GM12878 (cell line): Measurements from ENCODE around the gene SEC31A. TPM values are rescaled to one million over a fixed set of nuclear protein-coding genes. Genes with fewer than 3 reads are reported as not detected.
A peak's percentile ranks its signal among the peaks of the same experiment; 100 is the strongest.

ENCODE experiments used
- CBFB ChIP-seq: IDR thresholded peaks from 2 replicates; pipeline ENCODE4 v1.6.1; 2016; ENCODE audit warnings: antibody characterized with exemption, low read depth
- CHD4 ChIP-seq: fragments of 200-600 bp; sonication (generic); IDR thresholded peaks from 2 replicates; pipeline ENCODE4 v1.6.1; 2016; ENCODE audit warnings: mild to moderate bottlenecking
- CTCF ChIP-seq, 3 experiments: IDR thresholded peaks in 2 of 3; conservative IDR thresholded peaks in 1 of 3; 2 replicates each; pipeline ENCODE4 v1.5.1; 2011; ENCODE audit warnings: low read depth in 3 of 3, low read length in 3 of 3, mild to moderate bottlenecking in 3 of 3, control low read depth in 2 of 3, moderate library complexity in 2 of 3, inconsistent platforms in 1 of 3, mixed read lengths in 1 of 3; ENCODE audit not compliant: control insufficient read depth in 2 of 3, insufficient read depth in 1 of 3; ENCODE audit errors: extremely low read depth in 1 of 3
- DPF2 ChIP-seq: fragments of 450-650 bp; IDR thresholded peaks from 2 replicates; pipeline ENCODE4 v1.6.1; 2017; ENCODE audit warnings: mild to moderate bottlenecking
- IRF3 ChIP-seq: fragments of 450-650 bp; IDR thresholded peaks from 2 replicates; pipeline ENCODE4 v1.6.1; 2014; ENCODE audit warnings: mild to moderate bottlenecking
- MXI1 ChIP-seq: fragments of 150-350 bp; IDR thresholded peaks from 2 replicates; pipeline ENCODE4 v1.6.1; 2011; ENCODE audit warnings: low read depth, mild to moderate bottlenecking, inconsistent platforms, low read length, improper control_type of control experiment
- PKNOX1 ChIP-seq: fragments of 450-650 bp; IDR thresholded peaks from 2 replicates; pipeline ENCODE4 v1.6.1; 2016; ENCODE audit warnings: mild to moderate bottlenecking
- RB1 ChIP-seq: fragments of 450-650 bp; formaldehyde crosslinking; IDR thresholded peaks from 2 replicates; pipeline ENCODE4 v1.6.1; 2017; ENCODE audit warnings: mild to moderate bottlenecking, borderline replicate concordance
- RCOR1 ChIP-seq: conservative IDR thresholded peaks from 2 replicates; pipeline ENCODE4 v1.6.1; 2012; ENCODE audit warnings: low read depth, low read length, improper control_type of control experiment
- SIX5 ChIP-seq: IDR thresholded peaks from 2 replicates; pipeline ENCODE4 v1.6.1; 2011; ENCODE audit warnings: mild to moderate bottlenecking, low read depth, low read length, moderate library complexity; ENCODE audit not compliant: severe bottlenecking
- SMARCA5 ChIP-seq: fragments of 450-650 bp; IDR thresholded peaks from 2 replicates; pipeline ENCODE4 v1.6.1; 2017; ENCODE audit warnings: mild to moderate bottlenecking
- SMC3 ChIP-seq: IDR thresholded peaks from 2 replicates; pipeline ENCODE4 v1.6.1; 2011; ENCODE audit warnings: low read length, improper control_type of control experiment, borderline replicate concordance
- SREBF1 ChIP-seq: IDR thresholded peaks from 2 replicates; pipeline ENCODE4 v1.6.1; 2012; ENCODE audit warnings: mild to moderate bottlenecking, low read length
- STAT1 ChIP-seq: fragments of 450-650 bp; conservative IDR thresholded peaks from 2 replicates; pipeline ENCODE4 v1.6.1; 2014; ENCODE audit warnings: antibody characterized with exemption, mild to moderate bottlenecking
- TCF12 ChIP-seq: IDR thresholded peaks from 2 replicates; pipeline ENCODE4 v1.6.1; 2011; ENCODE audit warnings: low read depth, mild to moderate bottlenecking, low read length
- ZBTB4 ChIP-seq: fragments of 450-650 bp; formaldehyde crosslinking; IDR thresholded peaks from 2 replicates; pipeline ENCODE4 v1.4.0; 2022; ENCODE audit warnings: mild to moderate bottlenecking, moderate library complexity
- ZNF274 ChIP-seq: IDR thresholded peaks from one replicate; pipeline ENCODE4 v1.8.0; 2011; ENCODE audit not compliant: insufficient read length, insufficient read depth
- ZNF384 ChIP-seq: IDR thresholded peaks from 2 replicates; pipeline ENCODE4 v1.6.1; 2012; ENCODE audit warnings: low read depth, mild to moderate bottlenecking, low read length, improper control_type of control experiment, borderline replicate concordance
- polyA plus RNA-seq, 11 experiments: library from polyadenylated mRNA; depleted of rRNA in 4 of 11; unstranded in 6 of 11; stranded (reverse) in 5 of 11; fragments of >200 nt; fragmentation: Nextera tagmentation in 4 of 11; fragmentation: Illumina TruSeq in 1 of 11; extraction: Ambion mirVana in 4 of 11; extraction: Trizol in 1 of 11; gene quantifications; 1 replicate in 1 of 11; 2 replicates in 10 of 11; pipeline versions ENCODE4 v1.2.1 to v1.2.3, GENCODE V29; 2011 to 2016; ENCODE audit warnings: inconsistent platforms in 2 of 11, missing spikeins in 2 of 11, low read depth in 1 of 11
- total RNA-seq, 4 experiments: library from RNA; depleted of rRNA in 3 of 4; stranded (reverse); fragments of >200 nt in 3 of 4; fragmentation: Illumina TruSeq in 1 of 4; extraction: Trizol in 1 of 4; gene quantifications; 2 replicates each; pipeline versions ENCODE4 v1.2.1 to v1.2.3, GENCODE V29; 2013 to 2021
- TF ChIP-seq, protein P1 (sequence below): fragments of 150-350 bp; IDR thresholded peaks from 2 replicates; pipeline ENCODE4 v1.6.1; 2014; ENCODE audit warnings: mild to moderate bottlenecking, low read depth, low read length
- TF ChIP-seq, protein P2 (sequence below): IDR thresholded peaks from 2 replicates; pipeline ENCODE4 v1.6.1; 2012; ENCODE audit warnings: low read length, inconsistent platforms

Gene SEC31A
- total and polyA plus RNA-seq, 10 of the 15 experiments (the other 5 are each of a cell fraction or from before 2014, with no cell fraction given), result 74.6 to 171 (median 129) TPM

DNA sequence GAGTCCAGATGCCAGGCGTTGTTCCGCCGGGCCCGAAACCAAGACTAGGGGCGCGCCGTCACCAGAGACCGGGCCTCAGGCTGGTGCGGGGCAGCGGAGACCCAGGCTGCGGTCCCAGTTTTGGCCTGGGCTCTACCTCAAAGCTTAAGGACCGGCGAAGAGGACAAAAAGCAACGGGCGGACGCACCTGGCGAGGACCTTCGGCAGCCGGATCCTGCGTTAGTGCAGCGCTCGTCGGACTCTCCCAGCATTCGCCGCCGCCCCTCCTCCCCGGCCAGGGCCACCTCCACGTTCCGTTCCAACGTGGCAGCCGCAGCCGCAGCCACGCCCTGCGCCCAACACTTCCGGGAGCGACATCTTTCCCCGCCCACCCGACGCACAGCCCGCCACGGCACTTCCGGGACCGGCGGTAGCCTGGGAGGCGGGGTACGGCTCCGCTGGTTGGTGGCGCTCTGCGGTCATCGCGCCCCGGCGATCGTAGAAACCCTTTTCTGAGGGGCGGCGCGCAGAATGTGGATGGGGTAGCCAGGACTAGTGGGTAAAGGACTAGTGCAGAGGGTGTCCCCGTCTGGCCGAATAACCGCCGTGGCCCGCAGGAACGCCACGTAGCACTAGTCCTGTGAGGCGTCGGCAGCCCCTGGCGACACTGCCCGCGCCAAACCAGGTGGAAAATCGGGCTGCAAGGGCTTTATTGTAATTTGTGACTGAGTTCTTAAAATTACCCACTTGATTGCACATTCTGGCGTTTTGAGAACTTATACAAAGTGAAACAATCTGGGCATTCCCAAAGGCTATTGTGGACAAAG lies at the start of gene SEC31A (continued):
- TF ChIP-seq, protein P1, sequence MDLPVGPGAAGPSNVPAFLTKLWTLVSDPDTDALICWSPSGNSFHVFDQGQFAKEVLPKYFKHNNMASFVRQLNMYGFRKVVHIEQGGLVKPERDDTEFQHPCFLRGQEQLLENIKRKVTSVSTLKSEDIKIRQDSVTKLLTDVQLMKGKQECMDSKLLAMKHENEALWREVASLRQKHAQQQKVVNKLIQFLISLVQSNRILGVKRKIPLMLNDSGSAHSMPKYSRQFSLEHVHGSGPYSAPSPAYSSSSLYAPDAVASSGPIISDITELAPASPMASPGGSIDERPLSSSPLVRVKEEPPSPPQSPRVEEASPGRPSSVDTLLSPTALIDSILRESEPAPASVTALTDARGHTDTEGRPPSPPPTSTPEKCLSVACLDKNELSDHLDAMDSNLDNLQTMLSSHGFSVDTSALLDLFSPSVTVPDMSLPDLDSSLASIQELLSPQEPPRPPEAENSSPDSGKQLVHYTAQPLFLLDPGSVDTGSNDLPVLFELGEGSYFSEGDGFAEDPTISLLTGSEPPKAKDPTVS, result no peak
- TF ChIP-seq RCOR1 (no peak), ZNF384 (peak; percentile 13; the same call in 1 of the 2 replicates), ZNF274 (no peak), IRF3 (no peak), SMARCA5 (peak; percentile 49; the same call in 1 of the 2 replicates), SMC3 (no peak), CBFB (peak; percentile 82), DPF2 (peak; percentile 74), TCF12 (peak; percentile 80), MXI1 (peak; percentile 89), PKNOX1 (peak; percentile 49; the same call in 1 of the 2 replicates), CTCF (IDR thresholded peaks at IDR 0.05 in 2 of 3, conservative IDR thresholded peaks at IDR 0.05 in 1 of 3; ENCODE audit: control insufficient read depth in 2 of 3, extremely low read depth in 1 of 3, insufficient read depth in 1 of 3, low read depth in 3 of 3, low read length in 3 of 3) (0 out of 6 replicates have a peak, but pooled peaks of 1 of the 3 experiments have one; percentile 15), SREBF1 (no peak), CHD4 (no peak), STAT1 (peak; percentile 76; the same call in 1 of the 2 replicates), ZBTB4 (CRISPR knock-in tag) (no peak), SIX5 (peak; percentile 33), RB1 (peak; percentile 84)
- TF ChIP-seq, protein P2, sequence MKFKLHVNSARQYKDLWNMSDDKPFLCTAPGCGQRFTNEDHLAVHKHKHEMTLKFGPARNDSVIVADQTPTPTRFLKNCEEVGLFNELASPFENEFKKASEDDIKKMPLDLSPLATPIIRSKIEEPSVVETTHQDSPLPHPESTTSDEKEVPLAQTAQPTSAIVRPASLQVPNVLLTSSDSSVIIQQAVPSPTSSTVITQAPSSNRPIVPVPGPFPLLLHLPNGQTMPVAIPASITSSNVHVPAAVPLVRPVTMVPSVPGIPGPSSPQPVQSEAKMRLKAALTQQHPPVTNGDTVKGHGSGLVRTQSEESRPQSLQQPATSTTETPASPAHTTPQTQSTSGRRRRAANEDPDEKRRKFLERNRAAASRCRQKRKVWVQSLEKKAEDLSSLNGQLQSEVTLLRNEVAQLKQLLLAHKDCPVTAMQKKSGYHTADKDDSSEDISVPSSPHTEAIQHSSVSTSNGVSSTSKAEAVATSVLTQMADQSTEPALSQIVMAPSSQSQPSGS, result no peak
